PC-3 (cell line): ENCODE results near the gene FRMD6.

ENCODE experiments used
- EZH2 ChIP-seq: fragments of 300-600 bp; sonication (generic); IDR thresholded peaks from one replicate; pipeline ENCODE4 v1.6.1; 2017; ENCODE audit warnings: antibody characterized with exemption, mild to moderate bottlenecking, low read length; ENCODE audit not compliant: unreplicated experiment
- EZH2phosphoT487 ChIP-seq: fragments of 300-600 bp; sonication (generic); IDR thresholded peaks from 2 replicates; pipeline ENCODE4 v1.6.1; 2018; ENCODE audit warnings: mild to moderate bottlenecking, antibody characterized with exemption, low read length, borderline replicate concordance
- TF ChIP-seq, protein P1 (sequence below): fragments of 300-600 bp; sonication (generic); conservative IDR thresholded peaks from 2 replicates; pipeline ENCODE4 v1.5.1; 2017; ENCODE audit warnings: antibody characterized with exemption, low read depth, mild to moderate bottlenecking, low read length

DNA sequence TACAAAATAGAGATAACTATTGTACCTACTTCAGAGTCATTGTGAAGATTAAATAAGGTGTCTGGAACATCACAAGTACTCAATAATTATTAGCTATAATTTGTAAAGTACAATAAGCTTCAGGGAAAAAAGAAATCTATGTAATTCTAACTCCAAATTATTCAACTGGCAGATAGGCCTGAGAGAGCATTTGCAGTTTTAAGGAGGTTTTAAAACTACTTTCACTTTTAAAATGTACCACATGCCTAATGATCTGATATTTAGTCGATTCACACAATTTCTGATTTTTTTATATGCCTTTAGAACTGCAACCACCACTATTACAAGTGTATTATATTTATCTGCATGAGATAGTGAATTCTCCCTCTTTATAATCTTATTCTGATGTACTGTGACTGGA, 24.9 kb upstream of the FRMD6 start:
- TF ChIP-seq, protein P1, sequence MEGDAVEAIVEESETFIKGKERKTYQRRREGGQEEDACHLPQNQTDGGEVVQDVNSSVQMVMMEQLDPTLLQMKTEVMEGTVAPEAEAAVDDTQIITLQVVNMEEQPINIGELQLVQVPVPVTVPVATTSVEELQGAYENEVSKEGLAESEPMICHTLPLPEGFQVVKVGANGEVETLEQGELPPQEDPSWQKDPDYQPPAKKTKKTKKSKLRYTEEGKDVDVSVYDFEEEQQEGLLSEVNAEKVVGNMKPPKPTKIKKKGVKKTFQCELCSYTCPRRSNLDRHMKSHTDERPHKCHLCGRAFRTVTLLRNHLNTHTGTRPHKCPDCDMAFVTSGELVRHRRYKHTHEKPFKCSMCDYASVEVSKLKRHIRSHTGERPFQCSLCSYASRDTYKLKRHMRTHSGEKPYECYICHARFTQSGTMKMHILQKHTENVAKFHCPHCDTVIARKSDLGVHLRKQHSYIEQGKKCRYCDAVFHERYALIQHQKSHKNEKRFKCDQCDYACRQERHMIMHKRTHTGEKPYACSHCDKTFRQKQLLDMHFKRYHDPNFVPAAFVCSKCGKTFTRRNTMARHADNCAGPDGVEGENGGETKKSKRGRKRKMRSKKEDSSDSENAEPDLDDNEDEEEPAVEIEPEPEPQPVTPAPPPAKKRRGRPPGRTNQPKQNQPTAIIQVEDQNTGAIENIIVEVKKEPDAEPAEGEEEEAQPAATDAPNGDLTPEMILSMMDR: no peak
- TF ChIP-seq EZH2phosphoT487: no peak
- TF ChIP-seq EZH2: no peak
